ENCODE data around the gene HS6ST2. TPM values are rescaled to one million over a fixed set of nuclear protein-coding genes. Genes with fewer than 3 reads are reported as not detected.

The HS6ST2 gene
- total RNA-seq, 1 experiment from 2014 or later: 24.6 TPM

GRCh38 chrX:132638313-132638712, 320.1 kb downstream of the HS6ST2 start (continued):
- TF ChIP-seq ATF3 (IDR thresholded peaks at IDR 0.05): no peak
- no peak for TF ChIP-seq MAX (IDR thresholded peaks at IDR 0.05)

GRCh38 chrX:132636080-132636479, 322.3 kb downstream of the HS6ST2 start:
- Histone ChIP-seq H3K4me2 (ENCODE audit: low read length) (no peak overlapping the region), H3K4me3 (replicated peaks in 1 of 2; ENCODE audit: low read depth in 1 of 2, low read length in 2 of 2) (no peak overlapping the region), H3K9me2 (ENCODE audit: insufficient read depth) (no peaks in the 10 kb centered on the region), H3K79me2 (ENCODE audit: insufficient read depth, low read length) (no peaks in the 10 kb centered on the region), H3K4me1 (ENCODE audit: control insufficient read depth in 1 of 2, insufficient read depth in 2 of 2, low read length in 2 of 2) (no peaks in the 10 kb centered on the region), H3K9me3 (ENCODE audit: control insufficient read depth in 1 of 2, insufficient read depth in 1 of 2, low read depth in 1 of 2, low read length in 2 of 2) (no peaks in the 10 kb centered on the region), H2AFZ (ENCODE audit: low read depth, low read length, poor library complexity, severe bottlenecking) (no peak overlapping the region), H3K9ac (ENCODE audit: low read length) (no peak overlapping the region), H3K27me3 (ENCODE audit: insufficient read depth, low read length) (no peaks in the 10 kb centered on the region), H4K20me1 (ENCODE audit: insufficient read depth) (no peaks in the 10 kb centered on the region), H3K36me3 (ENCODE audit: control insufficient read depth in 1 of 2, insufficient read depth in 2 of 2, low read length in 2 of 2) (no peaks in the 10 kb centered on the region), H3K27ac (ENCODE audit: low read depth, low read length) (no peak overlapping the region)
- no peak for DNase-seq (ENCODE audit: low read depth, low spot score)
- ATAC-seq: no peak
- ChIA-PET POLR2A (no interaction called here), CTCF (interaction anchor here (0.7 to 1.4 kb wide), 2 partner anchors 102 to 415 kb away, joined by 3 to 4 read pairs; no protein-coding TSS in a partner anchor), RAD21 (ENCODE audit: low non-redundant PET in 1 of 2, low total read pairs in 2 of 2, uncharacterized antibody in 2 of 2, unreplicated experiment in 2 of 2) (no interaction called here)
- peak; percentile 40; the same call in 1 of the 2 replicates for TF ChIP-seq RAD21 (IDR thresholded peaks at IDR 0.05; ENCODE audit: low read depth)
- TF ChIP-seq SRF (IDR thresholded peaks at IDR 0.05; ENCODE audit: low read depth): no peak
- no peak for TF ChIP-seq ZNF274 (IDR thresholded peaks at IDR 0.05; ENCODE audit: low read depth, low read length)
- TF ChIP-seq ZBTB33 (IDR thresholded peaks at IDR 0.05; ENCODE audit: extremely low read depth, insufficient replicate concordance, low read length): no peak
- TF ChIP-seq CTCF (IDR thresholded peaks at IDR 0.05 in 2 of 3, conservative IDR thresholded peaks at IDR 0.05 in 1 of 3; ENCODE audit: borderline replicate concordance in 1 of 3, insufficient read depth in 1 of 3, low read depth in 2 of 3, low read length in 2 of 3): peak in 2 of 3 experiments; percentile 13 to 17; a peak in 2 of 6 replicates
- TF ChIP-seq ZFX (IDR thresholded peaks at IDR 0.05): no peak
- TF ChIP-seq EZH2 (IDR thresholded peaks at IDR 0.05): no peak
- intact Hi-C loops (cut with micrococcal nuclease): no loop called here
- no TSS peak for BruUV-seq (replicated peaks)

Measured in HCT116 (cell line).